Measurements from ENCODE around the gene FBXO15.

The FBXO15 gene, protein sequence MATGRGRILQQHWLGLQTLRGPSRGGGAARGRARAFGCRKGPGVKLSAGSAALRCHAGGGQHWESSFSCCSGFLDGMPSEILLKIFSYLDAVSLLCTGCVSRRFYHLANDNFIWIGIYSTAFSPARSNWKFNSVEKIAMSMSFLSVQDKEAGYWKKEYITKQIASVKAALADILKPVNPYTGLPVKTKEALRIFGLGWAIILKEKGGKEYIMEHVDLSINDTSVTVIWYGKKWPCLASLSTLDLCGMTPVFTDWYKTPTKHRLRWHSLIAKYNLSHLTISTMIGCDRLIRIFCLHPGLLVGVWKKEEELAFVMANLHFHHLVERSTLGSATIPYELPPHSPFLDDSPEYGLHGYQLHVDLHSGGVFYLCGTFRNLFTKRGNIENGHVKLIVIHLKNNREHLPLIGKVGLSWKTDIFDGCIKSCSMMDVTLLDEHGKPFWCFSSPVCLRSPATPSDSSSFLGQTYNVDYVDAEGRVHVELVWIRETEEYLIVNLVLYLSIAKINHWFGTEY

DNA sequence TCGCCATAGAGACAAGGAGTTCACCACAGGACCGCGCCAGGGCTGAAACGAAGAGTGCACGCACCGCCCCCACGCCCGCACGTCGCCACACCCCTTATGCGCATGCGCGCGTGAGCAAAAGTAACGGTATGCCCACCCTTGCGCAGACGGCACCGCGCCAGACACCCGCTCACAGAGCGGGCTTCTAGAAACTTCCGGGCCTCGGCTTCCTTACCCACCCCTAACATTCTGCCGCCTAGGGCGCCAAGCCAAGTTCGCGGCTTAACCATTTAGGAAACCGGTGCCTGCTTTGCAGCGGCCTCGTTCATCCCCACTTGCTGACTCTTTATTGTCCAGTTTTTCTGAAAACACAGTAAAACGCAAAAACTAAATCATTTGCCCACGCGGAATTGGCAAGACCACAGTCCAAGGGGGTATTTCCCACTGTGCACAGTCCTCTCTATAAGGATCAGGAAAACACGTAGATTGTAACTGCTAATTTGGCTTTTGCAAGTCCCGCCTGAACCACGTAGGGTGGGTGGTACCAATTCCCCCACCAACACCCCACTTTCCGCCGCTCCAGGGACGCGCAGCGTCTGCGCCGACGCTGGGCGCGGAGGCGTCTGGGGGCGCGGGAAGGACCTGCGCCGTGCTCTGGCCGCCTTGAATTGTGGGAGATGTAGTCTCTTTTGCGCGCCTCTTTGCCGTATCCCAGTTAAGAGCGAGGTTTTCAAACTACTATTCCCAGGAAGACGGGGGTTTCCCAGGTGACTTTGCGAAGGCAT, at the start of gene FBXO15, which contains the start of gene TIMM21:
Gene FBXO15, minus strand, starts transcription at position 56 of the 764 bp plus-strand sequence. Its CDS starts 49 bp downstream, at position 7.
Gene TIMM21, plus strand, starts transcription at position 745 of the 764 bp plus-strand sequence. CDS start 286 bp downstream, outside the sequence.
- TF ChIP-seq, protein P1, sequence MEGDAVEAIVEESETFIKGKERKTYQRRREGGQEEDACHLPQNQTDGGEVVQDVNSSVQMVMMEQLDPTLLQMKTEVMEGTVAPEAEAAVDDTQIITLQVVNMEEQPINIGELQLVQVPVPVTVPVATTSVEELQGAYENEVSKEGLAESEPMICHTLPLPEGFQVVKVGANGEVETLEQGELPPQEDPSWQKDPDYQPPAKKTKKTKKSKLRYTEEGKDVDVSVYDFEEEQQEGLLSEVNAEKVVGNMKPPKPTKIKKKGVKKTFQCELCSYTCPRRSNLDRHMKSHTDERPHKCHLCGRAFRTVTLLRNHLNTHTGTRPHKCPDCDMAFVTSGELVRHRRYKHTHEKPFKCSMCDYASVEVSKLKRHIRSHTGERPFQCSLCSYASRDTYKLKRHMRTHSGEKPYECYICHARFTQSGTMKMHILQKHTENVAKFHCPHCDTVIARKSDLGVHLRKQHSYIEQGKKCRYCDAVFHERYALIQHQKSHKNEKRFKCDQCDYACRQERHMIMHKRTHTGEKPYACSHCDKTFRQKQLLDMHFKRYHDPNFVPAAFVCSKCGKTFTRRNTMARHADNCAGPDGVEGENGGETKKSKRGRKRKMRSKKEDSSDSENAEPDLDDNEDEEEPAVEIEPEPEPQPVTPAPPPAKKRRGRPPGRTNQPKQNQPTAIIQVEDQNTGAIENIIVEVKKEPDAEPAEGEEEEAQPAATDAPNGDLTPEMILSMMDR (conservative IDR thresholded peaks at IDR 0.05) = no peak
- H3K27ac ChIP-seq = peak within 1 kb of the TSS; percentile 95

DNA sequence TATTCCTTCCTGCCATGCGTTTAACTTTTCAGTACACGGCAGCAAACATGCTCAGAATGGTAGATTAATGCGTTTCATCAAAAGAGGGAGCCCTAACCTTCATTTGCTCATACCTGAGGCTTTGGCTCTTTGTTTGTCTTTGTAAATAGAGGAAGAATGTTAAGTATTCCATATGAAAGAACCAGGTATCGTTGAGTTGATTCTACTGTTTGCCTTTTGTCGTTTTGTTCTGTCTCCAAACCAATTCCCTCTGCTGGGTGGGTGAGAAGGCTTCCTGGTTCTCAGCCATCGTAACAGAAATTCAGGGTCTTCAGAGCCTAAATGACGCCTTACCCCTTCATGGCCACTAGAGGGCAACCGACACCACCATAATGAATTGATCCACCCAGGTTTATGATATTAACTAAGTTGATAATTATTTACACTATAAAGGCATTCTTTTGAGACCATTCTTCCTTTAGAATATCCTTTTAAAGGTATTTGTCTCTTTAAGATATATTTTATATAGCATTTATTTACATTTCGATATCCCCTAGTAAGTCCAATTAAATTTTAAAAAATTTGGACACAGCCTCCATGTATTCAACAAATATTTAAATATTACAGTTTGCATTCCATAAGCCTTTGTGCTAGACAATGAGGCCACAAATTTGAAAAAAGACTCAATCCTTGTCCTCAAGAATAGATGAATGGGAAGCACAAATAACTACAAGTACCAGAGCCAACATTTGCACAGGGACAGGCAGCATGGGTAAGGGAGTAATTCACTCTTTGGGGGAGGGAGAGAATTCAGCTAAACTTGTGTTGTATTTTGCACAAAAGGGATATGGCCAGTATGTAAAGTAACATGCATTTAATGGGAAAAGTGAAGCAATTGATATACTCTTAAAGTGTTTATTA, 48.8 kb upstream of the FBXO15 start:
- peak overlapping the region; percentile 55 for H3K27ac ChIP-seq

DNA sequence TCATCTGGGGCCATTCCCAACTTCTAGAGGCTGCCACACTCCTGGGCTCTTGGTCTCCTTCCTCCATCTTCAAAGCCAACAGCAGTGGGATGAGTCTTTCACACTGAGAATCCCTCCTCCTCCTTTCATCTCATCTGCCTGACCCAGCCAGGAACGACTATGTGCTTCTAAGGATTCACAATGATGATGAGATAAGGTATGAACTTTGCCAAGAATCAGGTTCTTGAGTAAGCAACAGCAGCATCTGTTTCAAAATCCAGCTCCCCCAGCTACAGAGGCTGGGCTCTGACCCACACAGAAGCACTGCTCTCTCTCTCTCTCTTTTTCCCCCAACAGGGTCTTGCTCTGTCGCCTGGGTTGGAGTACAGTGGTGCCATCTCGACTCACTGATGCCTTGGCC, 47.1 kb upstream of the FBXO15 start:
- no peak overlapping the region for H3K27ac ChIP-seq
- TF ChIP-seq, protein P1 (conservative IDR thresholded peaks at IDR 0.05) = no peak

More for the DNA sequence above, 48.8 kb upstream of the FBXO15 start:
- TF ChIP-seq, protein P1 (conservative IDR thresholded peaks at IDR 0.05) = peak; percentile 84

DNA sequence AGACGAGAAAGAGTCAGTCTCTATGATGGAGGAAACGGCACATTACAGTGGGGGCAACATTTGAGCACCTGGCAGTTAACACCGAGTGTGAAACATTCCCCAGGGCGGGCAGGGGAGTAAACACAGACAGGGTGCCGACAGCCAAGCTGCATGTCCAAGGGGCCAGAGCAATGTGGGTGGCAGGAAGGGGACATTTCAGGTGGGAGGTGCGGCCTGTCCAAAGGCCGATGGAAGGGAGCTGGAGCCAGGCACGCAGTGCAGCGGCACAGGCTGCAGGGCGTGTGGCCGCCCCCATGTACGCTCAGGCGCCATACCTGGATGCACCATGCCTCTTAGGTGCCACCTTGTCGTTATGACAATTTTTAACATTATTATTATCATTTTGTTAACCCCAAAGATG, 43.9 kb upstream of the FBXO15 start:
- TF ChIP-seq, protein P1 (conservative IDR thresholded peaks at IDR 0.05) = no peak
- no peak overlapping the region for H3K27ac ChIP-seq

DNA sequence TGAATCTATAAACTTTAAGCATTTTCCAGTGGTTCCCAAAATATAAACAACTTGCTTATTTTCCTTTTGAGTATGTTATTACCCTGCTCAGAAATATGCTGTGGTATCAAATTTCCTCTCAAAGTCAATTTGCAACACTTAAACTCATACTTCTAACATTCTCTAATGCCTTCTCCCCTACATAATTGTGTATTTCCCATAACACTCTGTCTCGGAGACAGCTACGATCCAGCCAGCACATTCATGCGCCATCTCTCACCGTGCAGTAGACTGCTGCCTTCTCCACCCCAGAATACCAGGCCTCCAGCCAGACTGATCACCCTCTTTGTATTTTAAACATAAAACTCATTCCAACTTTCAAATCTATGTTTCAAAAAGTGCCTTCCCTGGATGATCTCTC, 42.5 kb upstream of the FBXO15 start:
- H3K27ac ChIP-seq = no peak overlapping the region
- TF ChIP-seq, protein P1 (conservative IDR thresholded peaks at IDR 0.05) = no peak

DNA sequence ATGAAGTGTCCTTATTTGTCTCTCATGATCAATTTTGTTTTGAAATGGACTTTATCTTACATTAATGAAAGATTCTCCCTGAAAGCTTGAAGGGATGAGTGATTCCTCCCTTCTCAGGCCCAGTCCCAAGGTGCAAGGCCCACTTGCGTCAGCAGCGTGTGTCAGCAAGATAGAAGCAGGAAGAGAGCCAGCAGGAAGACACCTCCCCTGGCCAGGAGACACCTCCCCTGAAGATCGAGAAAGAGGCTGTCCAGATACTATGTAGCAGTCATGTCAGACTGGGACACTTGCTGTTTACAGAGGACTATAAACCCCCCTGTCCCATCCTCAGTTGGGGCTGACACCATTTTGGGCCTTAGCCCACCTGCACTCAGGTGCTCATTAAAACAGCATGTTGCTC, 39.0 kb upstream of the FBXO15 start:
- TF ChIP-seq, protein P1 (conservative IDR thresholded peaks at IDR 0.05) = no peak
- no peak overlapping the region for H3K27ac ChIP-seq
